GM18861 (cell line): ENCODE data around the gene ZNF568.

ENCODE experiments used
- ATAC-seq: cut with Tn5 transposase; IDR thresholded peaks from one replicate; pipeline ENCODE4 v1.9.1; 2021; ENCODE audit not compliant: unreplicated experiment

The ZNF568 gene

DNA sequence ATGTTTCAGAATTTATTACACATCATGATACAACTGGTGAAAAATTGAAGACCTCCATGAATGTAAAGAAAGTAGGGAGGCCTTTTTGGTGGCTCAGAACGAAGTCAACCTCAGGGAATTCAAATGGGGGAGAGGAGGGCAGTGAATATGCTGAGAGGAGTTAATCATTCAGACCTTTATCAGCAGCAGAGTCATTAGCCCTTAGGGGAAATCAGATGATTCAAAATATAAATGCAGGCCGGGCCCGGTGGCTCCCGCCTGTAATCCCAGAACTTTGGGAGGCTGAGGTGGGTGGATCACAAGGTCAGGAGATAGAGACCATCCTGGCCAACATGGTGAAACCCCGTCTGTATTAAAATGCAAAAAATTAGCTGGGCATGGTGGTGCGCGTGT is 81.7 kb downstream of the ZNF568 start:
- no peak for ATAC-seq

- no peak for ATAC-seq
Measured at GRCh38 chr19:36999313-36999712, 83.2 kb downstream of the ZNF568 start.

DNA sequence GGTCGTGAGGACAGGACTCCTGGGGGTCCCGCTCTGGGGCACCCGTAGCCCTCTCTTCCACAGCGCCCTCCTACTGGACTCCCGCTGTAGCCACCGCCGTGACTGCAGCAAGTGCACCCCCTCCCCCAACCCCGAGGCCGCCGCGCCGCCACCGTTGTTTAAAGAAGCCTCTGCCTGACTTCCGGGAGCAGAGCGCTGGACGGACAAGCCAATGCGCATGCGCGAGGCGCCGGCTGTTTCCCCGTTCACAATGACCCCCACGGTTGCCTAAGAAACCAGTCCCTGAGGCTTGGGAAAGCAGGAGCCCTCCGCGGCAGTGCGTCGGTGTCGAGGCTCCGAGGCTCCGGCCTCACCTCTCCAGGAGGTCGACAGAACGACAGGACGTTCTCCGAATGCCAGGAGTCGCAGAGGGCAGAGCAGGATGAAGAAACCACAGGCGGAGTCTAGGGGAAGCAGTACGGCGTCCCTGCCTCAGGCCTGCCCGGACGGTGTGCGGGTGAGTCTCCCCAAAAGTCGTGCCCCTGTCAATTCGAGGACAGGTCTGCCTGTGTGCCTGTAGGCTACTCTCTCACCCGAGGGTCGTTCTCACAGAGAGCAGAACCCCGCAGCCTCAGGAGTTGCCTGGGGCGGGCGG is 91.6 kb downstream of the ZNF568 start:
- no peak for ATAC-seq

- ATAC-seq = no peak
Measured at GRCh38 chr19:37009871-37010270, 93.7 kb downstream of the ZNF568 start.

DNA sequence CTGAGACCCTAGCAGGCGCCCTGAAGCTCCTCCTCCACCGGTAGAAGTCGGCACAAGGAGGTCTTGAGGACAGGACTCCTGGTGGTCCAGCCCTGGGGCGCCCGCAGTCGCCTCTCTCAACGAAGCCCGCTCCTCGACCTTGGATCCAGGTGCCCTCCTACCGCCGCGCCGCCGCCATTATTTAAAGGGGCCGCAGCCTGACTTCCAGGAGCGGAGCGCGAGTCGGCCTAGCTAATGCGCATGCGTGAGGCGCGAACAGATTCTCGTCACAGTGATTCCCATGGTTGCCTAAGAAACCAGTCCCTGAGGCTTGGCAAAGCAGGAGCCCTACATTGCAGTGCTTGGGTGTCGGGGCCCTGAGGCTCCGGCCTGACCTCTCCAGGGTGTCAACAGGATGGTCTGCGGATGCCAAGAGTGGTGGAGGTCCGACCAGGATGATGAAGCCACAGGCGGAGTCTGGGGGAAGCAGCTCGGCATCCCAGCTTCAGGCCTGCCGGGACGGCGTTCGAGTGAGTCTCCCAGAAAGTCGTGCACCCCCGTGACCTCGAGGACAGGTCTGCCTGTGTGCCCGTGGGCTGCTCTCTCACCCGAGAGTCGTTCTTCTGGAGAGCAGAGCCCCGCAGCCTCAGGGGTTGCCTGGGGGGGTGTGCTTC is 96.1 kb downstream of the ZNF568 start:
- ATAC-seq = no peak

- no peak for ATAC-seq
Measured at GRCh38 chr19:37014456-37014855, 98.3 kb downstream of the ZNF568 start.

DNA sequence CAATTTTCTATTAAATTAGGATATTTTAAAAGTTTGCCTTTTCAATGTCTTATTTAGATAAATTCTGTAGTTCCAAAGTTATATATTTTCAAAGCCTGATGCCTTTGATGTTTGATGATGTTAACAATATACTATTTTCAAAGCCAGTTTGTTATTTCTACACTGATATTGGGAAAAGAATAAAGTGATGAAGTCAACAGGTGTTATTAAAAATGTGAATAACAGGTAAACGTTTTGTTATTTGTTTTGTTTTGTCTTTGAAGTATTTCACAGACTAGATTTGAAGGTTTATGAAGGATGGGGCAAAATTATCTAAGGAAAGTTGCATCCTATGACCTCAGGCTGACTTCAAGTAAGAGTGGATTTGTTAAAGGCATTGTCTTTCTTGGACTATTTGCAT is 129.0 kb downstream of the ZNF568 start:
- ATAC-seq = no peak
